Measurements from ENCODE around the gene GCH1. TPM values are rescaled to one million over a fixed set of nuclear protein-coding genes. Genes with fewer than 3 reads are reported as not detected.

The GCH1 gene
- total RNA-seq, 4 donors from 2014 or later = 9.3 to 19.8 (median 15.5) TPM

GRCh38 chr14:54829486-54830224, 73.0 kb downstream of the GCH1 start:
- Histone ChIP-seq H3K27me3 (no peaks in the 10 kb centered on the region), H3K4me3 (no peak overlapping the region), H3K36me3 (no peaks in the 10 kb centered on the region), H3K9me3 (peaks cover 0 to 8% (median 5%) of the 10 kb centered on the region in 3 donors), H3K4me1 (no peaks in the 10 kb centered on the region), H3K27ac (no peak overlapping the region)
- intact Hi-C loops (cut with DNase I) = no loop called here
- DNase-seq = no peak
- no peak for TF ChIP-seq POLR2A (IDR thresholded peaks at IDR 0.05)
- TF ChIP-seq CTCF (IDR thresholded peaks at IDR 0.05) = no peak
- WGBS, 2 donors = 73% methylated on average over 7 to 8 of the region's 8 CpGs

GRCh38 chr14:54828037-54828436, 74.6 kb downstream of the GCH1 start:
- no peaks in the 10 kb centered on the region for H3K36me3 ChIP-seq
- H3K27me3 ChIP-seq = no peaks in the 10 kb centered on the region
- H3K27ac ChIP-seq = no peak overlapping the region
- WGBS, 2 donors = 80 to 95% methylated on average over 1 of the region's 1 CpG
- DNase-seq = no peak
- TF ChIP-seq POLR2A (IDR thresholded peaks at IDR 0.05) (no peak), CTCF (IDR thresholded peaks at IDR 0.05) (no peak)
- H3K4me3 ChIP-seq = no peak overlapping the region
- intact Hi-C loops (cut with DNase I) = no loop called here
- peaks cover 0 to 21% (median 19%) of the 10 kb centered on the region in 3 donors for H3K9me3 ChIP-seq
- no peaks in the 10 kb centered on the region for H3K4me1 ChIP-seq

GRCh38 chr14:54823757-54824549, 78.7 kb downstream of the GCH1 start:
- TF ChIP-seq CTCF (IDR thresholded peaks at IDR 0.05) (no peak), POLR2A (IDR thresholded peaks at IDR 0.05) (no peak)
- intact Hi-C loops (cut with DNase I) = no loop called here

GRCh38 chr14:54822685-54823084, 79.9 kb downstream of the GCH1 start:
- Histone ChIP-seq H3K27ac (no peak overlapping the region), H3K4me1 (no peaks in the 10 kb centered on the region), H3K36me3 (no peaks in the 10 kb centered on the region), H3K27me3 (peaks cover 0 to 4% (median 0%) of the 10 kb centered on the region in 4 donors), H3K4me3 (no peak overlapping the region), H3K9me3 (peaks cover 0 to 21% (median 21%) of the 10 kb centered on the region in 3 donors)
- intact Hi-C loops (cut with DNase I) = no loop called here
- TF ChIP-seq CTCF (IDR thresholded peaks at IDR 0.05) = no peak
- no peak for TF ChIP-seq POLR2A (IDR thresholded peaks at IDR 0.05)
- DNase-seq = no peak

More at GRCh38 chr14:54823757-54824549, 78.7 kb downstream of the GCH1 start:
- H3K9me3 ChIP-seq = peaks cover 0 to 21% (median 21%) of the 10 kb centered on the region in 3 donors
- H3K36me3 ChIP-seq = no peaks in the 10 kb centered on the region
- peaks cover 0 to 4% (median 0%) of the 10 kb centered on the region in 4 donors for H3K27me3 ChIP-seq
- 89 to 98% methylated on average over 2 of the region's 2 CpGs for WGBS, 2 donors
- no peak overlapping the region for H3K4me3 ChIP-seq
- H3K4me1 ChIP-seq = no peaks in the 10 kb centered on the region
- no peak for DNase-seq
- H3K27ac ChIP-seq = no peak overlapping the region
